GM23248 (cell line): Measurements from ENCODE around the gene TNFRSF4.

Experiments used
- EZH2 ChIP-seq: fragments of 200-600 bp; sonication (generic); IDR thresholded peaks from 2 replicates; pipeline ENCODE4 v1.6.1; 2018; ENCODE audit warnings: antibody characterized with exemption, mild to moderate bottlenecking; ENCODE audit not compliant: insufficient read depth, poor library complexity, severe bottlenecking
- EZH2phosphoT487 ChIP-seq: fragments of 200-600 bp; sonication (generic); IDR thresholded peaks from 2 replicates; pipeline ENCODE4 v1.6.1; 2018; ENCODE audit warnings: antibody characterized with exemption, moderate library complexity, mild to moderate bottlenecking, low read depth; ENCODE audit not compliant: insufficient read depth

- TF ChIP-seq EZH2phosphoT487 = no peak
- TF ChIP-seq EZH2 = no peak
These were observed 48.0 kb downstream of the TNFRSF4 start for GRCh38 chr1:1165900-1166421.
